Measurements from ENCODE around the gene LIPA.

GRCh38 chr10:89228146-89228545 is 23.4 kb downstream of the LIPA start:
- TF ChIP-seq CTCF (IDR thresholded peaks at IDR 0.05) (no peak), POLR2AphosphoS5 (IDR thresholded peaks at IDR 0.05) (no peak)
